Fibroblast of mammary gland (primary cell): ENCODE results near the gene LENG9.
"Not testable (repeated sequence)": the region's sequence is repeated elsewhere in the genome, so short reads cannot be mapped to it uniquely, and the experiment has no call there.

Experiments used
- DNase-seq: peaks from one replicate; pipeline ENCODE4 v3.0.0-alpha.2; 2010; ENCODE audit warnings: low read depth
- H3K4me3 ChIP-seq: 2 replicates; pipeline ENCODE4 v1.5.1; 2011; ENCODE audit warnings: low read depth, mild to moderate bottlenecking, low read length, moderate library complexity; ENCODE audit not compliant: control insufficient read depth
- TF ChIP-seq, protein P1 (sequence below): conservative IDR thresholded peaks from 2 replicates; pipeline ENCODE4 v1.5.1; 2011; ENCODE audit warnings: low read depth, low read length, inconsistent platforms; ENCODE audit not compliant: control insufficient read depth, insufficient read depth

The LENG9 gene

DNA sequence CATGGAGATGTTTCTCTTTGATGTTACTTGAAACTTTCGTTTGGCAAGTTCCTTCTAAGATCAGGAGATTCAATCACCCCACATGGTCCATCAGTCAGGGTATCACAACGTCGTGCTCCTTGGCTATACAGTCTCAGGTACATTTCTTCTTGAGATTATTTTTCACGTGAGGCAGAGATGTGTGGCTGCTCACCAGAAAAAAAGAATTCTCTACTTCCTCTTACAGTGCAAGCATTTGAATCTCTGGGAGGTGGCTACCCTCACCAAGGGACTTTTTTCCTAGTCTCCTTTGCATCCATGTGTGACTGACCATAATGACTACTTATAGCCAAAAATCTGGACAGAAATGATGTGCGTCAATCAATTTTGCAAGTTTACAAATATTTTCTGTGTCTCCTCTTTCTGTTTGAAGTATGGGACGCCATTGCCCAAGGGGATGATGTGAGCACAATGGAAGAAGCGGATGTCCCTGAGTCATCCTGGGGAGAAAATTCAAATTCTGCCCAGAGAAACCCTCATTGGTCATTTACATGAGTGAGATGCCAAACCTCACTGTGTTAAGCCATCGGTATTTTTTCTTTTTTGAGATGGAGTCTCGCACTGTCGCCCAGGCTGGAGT, 30.5 kb upstream of the LENG9 start:
- DNase-seq: no peak
- no peak overlapping the region for H3K4me3 ChIP-seq
- TF ChIP-seq, protein P1, sequence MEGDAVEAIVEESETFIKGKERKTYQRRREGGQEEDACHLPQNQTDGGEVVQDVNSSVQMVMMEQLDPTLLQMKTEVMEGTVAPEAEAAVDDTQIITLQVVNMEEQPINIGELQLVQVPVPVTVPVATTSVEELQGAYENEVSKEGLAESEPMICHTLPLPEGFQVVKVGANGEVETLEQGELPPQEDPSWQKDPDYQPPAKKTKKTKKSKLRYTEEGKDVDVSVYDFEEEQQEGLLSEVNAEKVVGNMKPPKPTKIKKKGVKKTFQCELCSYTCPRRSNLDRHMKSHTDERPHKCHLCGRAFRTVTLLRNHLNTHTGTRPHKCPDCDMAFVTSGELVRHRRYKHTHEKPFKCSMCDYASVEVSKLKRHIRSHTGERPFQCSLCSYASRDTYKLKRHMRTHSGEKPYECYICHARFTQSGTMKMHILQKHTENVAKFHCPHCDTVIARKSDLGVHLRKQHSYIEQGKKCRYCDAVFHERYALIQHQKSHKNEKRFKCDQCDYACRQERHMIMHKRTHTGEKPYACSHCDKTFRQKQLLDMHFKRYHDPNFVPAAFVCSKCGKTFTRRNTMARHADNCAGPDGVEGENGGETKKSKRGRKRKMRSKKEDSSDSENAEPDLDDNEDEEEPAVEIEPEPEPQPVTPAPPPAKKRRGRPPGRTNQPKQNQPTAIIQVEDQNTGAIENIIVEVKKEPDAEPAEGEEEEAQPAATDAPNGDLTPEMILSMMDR: no peak

DNA sequence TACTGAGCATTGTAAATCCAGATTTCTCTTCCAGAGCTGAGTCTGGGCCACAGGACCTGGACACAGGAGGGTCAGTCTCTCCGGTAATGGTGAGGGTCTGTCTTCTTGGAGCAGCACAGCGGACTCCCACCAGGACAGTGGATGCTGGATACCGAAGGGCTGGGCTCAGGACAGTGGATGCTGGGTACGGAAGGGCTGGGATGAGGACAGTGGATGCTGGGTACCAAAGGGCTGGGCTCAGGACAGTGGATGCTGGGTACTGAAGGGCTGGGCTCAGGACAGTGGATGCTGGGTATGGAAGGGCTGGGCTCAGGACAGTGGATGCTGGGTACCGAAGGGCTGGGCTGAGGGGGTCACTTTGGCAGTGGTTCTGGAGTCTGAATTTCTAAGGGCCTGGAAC, 29.5 kb upstream of the LENG9 start:
- not testable (repeated sequence) for DNase-seq, H3K4me3 ChIP-seq

- no peak for DNase-seq
- TF ChIP-seq, protein P1: no peak
- no peak overlapping the region for H3K4me3 ChIP-seq
Observed at GRCh38 chr19:54492568-54492967, 29.0 kb upstream of the LENG9 start.

DNA sequence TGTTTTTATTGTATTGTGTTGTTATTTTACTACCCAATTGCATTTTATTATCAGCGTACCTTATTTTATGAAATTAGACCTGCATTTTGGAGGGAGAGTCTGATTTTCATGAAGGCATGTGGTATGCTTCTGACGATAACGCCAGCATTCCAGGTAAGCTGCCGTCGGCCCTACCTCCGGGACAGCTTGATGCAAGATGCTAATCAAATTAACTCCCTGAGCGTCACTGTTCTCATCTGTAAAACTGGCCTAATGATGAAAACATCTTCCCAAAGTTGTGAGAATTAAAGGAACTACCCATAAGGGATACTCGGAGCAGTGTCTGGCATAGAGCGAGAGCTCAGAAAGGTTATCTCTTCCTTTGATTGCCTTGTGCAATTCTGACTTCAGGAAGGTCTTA, 26.2 kb upstream of the LENG9 start:
- TF ChIP-seq, protein P1: no peak
- DNase-seq: no peak
- H3K4me3 ChIP-seq: no peak overlapping the region

DNA sequence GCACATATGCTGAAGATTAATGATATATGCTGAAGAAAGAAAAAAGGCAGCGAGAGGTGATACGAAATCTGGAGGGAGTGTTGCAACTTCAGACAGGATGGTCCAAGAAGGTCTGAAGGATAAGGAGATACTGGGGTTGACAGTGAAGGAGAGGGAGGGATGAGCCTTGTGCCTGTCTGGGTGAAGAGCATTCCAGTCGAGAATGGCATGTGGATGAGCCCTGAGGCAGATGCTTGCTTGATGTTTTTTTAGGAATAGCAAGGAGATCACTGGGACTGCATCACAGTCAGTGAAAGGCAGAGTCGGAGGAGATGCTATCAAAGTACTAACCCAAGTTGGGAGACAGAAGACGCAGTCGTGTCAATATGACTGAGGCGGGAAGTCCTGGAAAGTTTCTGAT, 25.8 kb upstream of the LENG9 start:
- H3K4me3 ChIP-seq: no peak overlapping the region
- no peak for DNase-seq
- TF ChIP-seq, protein P1: no peak

- H3K4me3 ChIP-seq: no peak overlapping the region
- DNase-seq: no peak
- TF ChIP-seq, protein P1: no peak
Observed at GRCh38 chr19:54485851-54486250, 22.3 kb upstream of the LENG9 start.

- TF ChIP-seq, protein P1: no peak
- no peak overlapping the region for H3K4me3 ChIP-seq
- no peak for DNase-seq
Observed at GRCh38 chr19:54484451-54484850, 20.9 kb upstream of the LENG9 start.
